ENCODE results near the gene EIF3L.

- TF ChIP-seq, protein P1, sequence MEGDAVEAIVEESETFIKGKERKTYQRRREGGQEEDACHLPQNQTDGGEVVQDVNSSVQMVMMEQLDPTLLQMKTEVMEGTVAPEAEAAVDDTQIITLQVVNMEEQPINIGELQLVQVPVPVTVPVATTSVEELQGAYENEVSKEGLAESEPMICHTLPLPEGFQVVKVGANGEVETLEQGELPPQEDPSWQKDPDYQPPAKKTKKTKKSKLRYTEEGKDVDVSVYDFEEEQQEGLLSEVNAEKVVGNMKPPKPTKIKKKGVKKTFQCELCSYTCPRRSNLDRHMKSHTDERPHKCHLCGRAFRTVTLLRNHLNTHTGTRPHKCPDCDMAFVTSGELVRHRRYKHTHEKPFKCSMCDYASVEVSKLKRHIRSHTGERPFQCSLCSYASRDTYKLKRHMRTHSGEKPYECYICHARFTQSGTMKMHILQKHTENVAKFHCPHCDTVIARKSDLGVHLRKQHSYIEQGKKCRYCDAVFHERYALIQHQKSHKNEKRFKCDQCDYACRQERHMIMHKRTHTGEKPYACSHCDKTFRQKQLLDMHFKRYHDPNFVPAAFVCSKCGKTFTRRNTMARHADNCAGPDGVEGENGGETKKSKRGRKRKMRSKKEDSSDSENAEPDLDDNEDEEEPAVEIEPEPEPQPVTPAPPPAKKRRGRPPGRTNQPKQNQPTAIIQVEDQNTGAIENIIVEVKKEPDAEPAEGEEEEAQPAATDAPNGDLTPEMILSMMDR (conservative IDR thresholded peaks at IDR 0.05; ENCODE audit: low read depth, low read length), result no peak
- TF ChIP-seq EZH2 (IDR thresholded peaks at IDR 0.05; ENCODE audit: low read length, unreplicated experiment), result no peak
- TF ChIP-seq EZH2phosphoT487 (IDR thresholded peaks at IDR 0.05; ENCODE audit: borderline replicate concordance, low read length), result no peak
These were observed 31.6 kb downstream of the EIF3L start for GRCh38 chr22:37880668-37881440.

Measured in PC-3 (cell line).